Ovary (tissue), 3 donors: Measurements from ENCODE around the gene CRACR2A.

ENCODE experiments used
- CTCF ChIP-seq, 3 donors: fragments of 450-650 bp in 2 of 3; fragments of 200-600 bp in 1 of 3; IDR thresholded peaks; one replicate each; pipeline versions ENCODE4 v1.5.1 to v1.8.0; 2016 to 2022; ENCODE audit warnings: antibody characterized with exemption in 3 of 3, mild to moderate bottlenecking in 1 of 3
- EP300 ChIP-seq: sonication (generic); formaldehyde crosslinking; IDR thresholded peaks from one replicate; pipeline ENCODE4 v1.6.1; 2017; ENCODE audit warnings: antibody characterized with exemption
- POLR2A ChIP-seq: fragments of 450-650 bp; IDR thresholded peaks from one replicate; pipeline ENCODE4 v1.6.1; 2017; ENCODE audit warnings: antibody characterized with exemption, mild to moderate bottlenecking, moderate library complexity
- donor health status: DM: no; HTN: no; CAD: no.

DNA sequence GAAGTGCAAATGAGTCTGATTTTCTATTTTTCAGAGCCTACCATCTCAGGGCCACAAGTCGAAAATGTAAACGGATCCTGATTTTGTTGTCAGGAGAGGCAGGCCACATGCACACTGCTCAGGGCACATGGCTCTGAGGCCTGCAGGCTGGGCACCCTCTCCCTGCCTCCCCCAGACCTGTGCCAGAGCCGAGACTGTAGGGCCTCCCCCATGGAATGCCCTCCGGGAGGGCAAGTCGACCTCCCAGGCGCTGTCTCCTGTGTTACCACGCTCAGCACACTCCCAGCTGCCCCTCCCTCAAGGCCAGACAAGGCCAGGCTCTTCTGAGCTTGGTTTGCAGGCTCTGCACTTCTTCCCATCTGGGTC is 121.7 kb downstream of the CRACR2A start:
- TF ChIP-seq CTCF (IDR thresholded peaks at IDR 0.05) (no peak), EP300 (no peak), POLR2A (no peak)
